Progenitor cell of endocrine pancreas (in vitro differentiated cells): ENCODE data around the gene ABCA3. TPM values are rescaled to one million over a fixed set of nuclear protein-coding genes. Genes with fewer than 3 reads are reported as not detected.

Source experiments
- DNase-seq: peaks from one replicate; pipeline ENCODE4 v3.0.0; 2021; ENCODE audit warnings: low spot score; ENCODE audit not compliant: unreplicated experiment
- H3K27ac Mint-ChIP-seq: 2 replicates; pipeline ENCODE4 v1.8.0; 2021; ENCODE audit warnings: mild to moderate bottlenecking, moderate library complexity, mixed read lengths
- H3K27me3 Mint-ChIP-seq: 2 replicates; pipeline ENCODE4 v1.8.0; 2021; ENCODE audit warnings: mixed read lengths
- H3K36me3 Mint-ChIP-seq: 2 replicates; pipeline ENCODE4 v1.8.0; 2022; ENCODE audit warnings: mixed read lengths; ENCODE audit not compliant: insufficient read depth
- H3K4me1 Mint-ChIP-seq: 2 replicates; pipeline ENCODE4 v1.8.0; 2021; ENCODE audit warnings: low read depth, mixed read lengths
- H3K4me3 Mint-ChIP-seq: 2 replicates; pipeline ENCODE4 v1.8.0; 2021; ENCODE audit warnings: low read depth, mild to moderate bottlenecking, moderate library complexity, mixed read lengths
- H3K9me3 Mint-ChIP-seq: 2 replicates; pipeline ENCODE4 v1.8.0; 2021; ENCODE audit warnings: low read depth, mixed read lengths
- CTCF ChIP-seq: fragments of 200-600 bp; sonication (generic); IDR thresholded peaks from one replicate; pipeline ENCODE4 v1.5.0; 2021; ENCODE audit warnings: antibody characterized with exemption, mild to moderate bottlenecking; ENCODE audit not compliant: unreplicated experiment
- total RNA-seq: library from RNA; stranded (reverse); gene quantifications from 2 replicates; pipeline ENCODE4 v1.2.1, GENCODE V29; 2021

Gene ABCA3
- total RNA-seq, 1 donor from 2014 or later = 6.9 TPM

- Mint-ChIP-seq H3K4me1 (no peaks in the 10 kb centered on the region), H3K27me3 (peaks cover 5% of the 10 kb centered on the region), H3K27ac (no peak overlapping the region), H3K4me3 (no peak overlapping the region), H3K36me3 (peaks cover 11% of the 10 kb centered on the region), H3K9me3 (no peaks in the 10 kb centered on the region)
- DNase-seq = no peak
- no peak for TF ChIP-seq CTCF
These were observed 105.7 kb downstream of the ABCA3 start for GRCh38 chr16:2234813-2235170.

- no peak for DNase-seq
- Mint-ChIP-seq H3K27me3 (peaks cover 5% of the 10 kb centered on the region), H3K4me3 (no peak overlapping the region), H3K27ac (no peak overlapping the region), H3K9me3 (no peaks in the 10 kb centered on the region), H3K36me3 (peaks cover 6% of the 10 kb centered on the region), H3K4me1 (no peaks in the 10 kb centered on the region)
- no peak for TF ChIP-seq CTCF
These were observed 106.4 kb downstream of the ABCA3 start for GRCh38 chr16:2233872-2234812.

- Mint-ChIP-seq H3K36me3 (peaks cover 6% of the 10 kb centered on the region), H3K4me1 (no peaks in the 10 kb centered on the region), H3K27me3 (peaks cover 5% of the 10 kb centered on the region), H3K27ac (no peak overlapping the region), H3K9me3 (no peaks in the 10 kb centered on the region), H3K4me3 (no peak overlapping the region)
- no peak for TF ChIP-seq CTCF
- no peak for DNase-seq
These were observed 107.3 kb downstream of the ABCA3 start for GRCh38 chr16:2233046-2233775.

GRCh38 chr16:2232094-2232990, 108.2 kb downstream of the ABCA3 start:
- Mint-ChIP-seq H3K27me3 (peaks cover 3% of the 10 kb centered on the region), H3K4me3 (no peak overlapping the region), H3K27ac (no peak overlapping the region), H3K9me3 (no peaks in the 10 kb centered on the region), H3K4me1 (no peaks in the 10 kb centered on the region), H3K36me3 (peaks cover 6% of the 10 kb centered on the region)
- no peak for TF ChIP-seq CTCF
- DNase-seq = no peak
